ENCODE results near the gene PEX14.

The PEX14 gene

DNA sequence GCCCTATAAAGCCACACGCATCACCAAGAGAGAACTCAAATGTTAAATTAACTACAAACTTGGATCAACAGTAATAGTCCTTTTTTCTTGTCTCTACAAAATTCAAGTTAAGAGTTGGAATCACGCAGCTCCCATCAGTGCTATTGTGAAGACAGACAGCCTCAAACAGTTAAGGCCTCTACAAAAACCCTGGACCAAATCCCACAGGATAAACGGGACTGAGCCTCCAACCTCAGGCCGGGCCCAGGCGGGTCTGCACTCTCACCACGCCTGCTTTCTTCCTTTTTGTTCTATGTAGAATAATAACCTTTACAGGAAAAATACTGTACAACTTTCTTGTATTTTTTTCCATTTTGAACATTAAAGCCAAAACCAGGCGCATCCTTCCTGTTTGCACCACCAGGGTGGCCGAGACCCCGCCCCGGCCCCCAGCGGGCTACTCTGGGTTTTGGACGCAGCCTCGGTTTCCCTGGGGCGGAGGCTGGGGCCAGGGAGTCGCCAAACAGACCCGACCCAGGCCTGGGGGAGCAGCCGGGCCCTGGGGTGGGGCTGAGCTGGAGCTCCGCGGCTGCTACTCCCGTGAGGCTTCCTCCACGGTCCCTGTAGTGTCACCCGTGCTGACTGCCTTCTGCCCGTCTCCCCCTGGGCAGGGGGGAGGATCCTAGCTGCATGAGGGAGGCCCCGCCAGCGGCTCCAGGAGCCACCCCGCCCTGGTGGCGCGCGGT, 163.2 kb downstream of the PEX14 start:
- DNase-seq, result no peak

GRCh38 chr1:10638559-10639005, 163.8 kb downstream of the PEX14 start:
- no peak for DNase-seq

DNA sequence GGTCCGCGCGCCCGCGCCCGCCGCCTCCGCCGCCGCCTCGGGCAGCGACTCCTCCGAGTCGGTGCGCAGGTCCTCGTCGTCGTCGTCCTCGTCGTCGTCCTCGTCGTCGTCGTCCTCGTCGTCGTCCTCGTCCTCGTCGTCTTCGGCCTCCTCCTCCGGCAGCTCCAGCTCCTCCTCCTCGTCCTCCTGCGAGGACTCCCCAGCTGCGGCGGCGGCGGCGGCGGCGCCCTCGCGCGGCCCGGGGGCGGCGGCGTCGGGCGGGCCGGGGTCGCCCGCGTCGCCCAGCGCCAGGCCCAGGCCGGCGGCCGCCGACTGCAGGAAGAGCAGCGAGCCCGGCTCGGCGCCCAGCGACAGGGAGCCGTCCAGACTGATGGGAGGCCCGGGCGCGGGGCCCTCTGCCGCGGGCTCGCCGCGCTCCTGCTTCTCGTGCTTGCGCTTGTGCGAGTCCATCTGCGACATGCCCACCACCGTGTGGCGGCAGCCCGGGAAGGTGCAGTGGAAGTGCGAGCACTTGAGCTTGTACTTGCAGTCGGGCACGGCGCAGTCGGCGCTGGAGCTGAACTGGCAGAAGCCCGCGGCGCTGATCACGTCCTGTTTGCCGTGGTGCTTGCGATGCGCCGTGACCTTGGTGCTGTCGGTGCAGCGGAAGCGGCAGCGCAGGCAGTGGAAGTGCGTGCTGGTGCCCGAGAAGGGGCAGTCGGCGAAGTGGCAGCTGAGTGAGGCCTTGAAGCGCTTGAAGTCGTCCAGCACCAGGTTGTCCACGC, 164.4 kb downstream of the PEX14 start:
- no peak for DNase-seq

DNA sequence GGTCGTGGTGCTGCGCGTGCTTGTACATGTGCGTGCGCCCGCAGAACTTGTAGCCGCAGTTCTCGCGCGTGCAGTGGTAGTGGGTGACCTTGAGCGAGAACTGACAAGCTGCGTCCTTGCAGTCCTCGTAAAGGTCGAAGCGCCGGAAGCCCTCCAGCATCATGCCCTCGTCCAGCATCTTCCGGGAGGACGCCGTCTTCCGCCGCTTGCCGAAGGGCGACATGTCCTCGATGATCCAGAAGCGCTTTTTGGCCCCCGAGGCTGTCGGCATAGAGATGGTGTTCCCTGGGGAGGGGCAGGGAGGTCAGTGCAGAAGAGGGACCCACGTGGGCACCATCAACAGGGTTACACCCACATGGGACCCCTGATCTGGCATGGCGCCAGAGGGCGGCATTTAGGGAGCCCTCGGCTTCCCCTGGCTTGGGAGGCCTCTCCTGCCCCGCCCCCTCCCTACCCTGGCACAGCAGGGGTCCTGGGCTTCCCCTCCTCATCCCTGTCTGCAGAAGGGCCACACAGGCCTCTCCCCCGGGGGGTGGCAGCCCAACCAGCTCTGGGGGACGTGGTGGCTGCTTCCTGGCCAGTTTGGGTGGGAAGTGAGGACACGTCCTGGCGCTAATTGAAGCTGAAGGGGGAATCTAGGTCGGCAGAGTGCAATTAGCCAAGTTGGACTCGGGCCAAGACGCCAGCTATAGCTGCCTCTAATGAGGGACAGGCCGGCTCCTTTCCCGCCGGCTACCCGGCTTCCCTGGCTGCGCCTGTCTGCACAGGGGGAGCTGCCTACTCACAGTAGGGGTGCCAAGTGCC, 165.2 kb downstream of the PEX14 start:
- no peak for DNase-seq

- no peak for DNase-seq
These were observed 166.2 kb downstream of the PEX14 start for GRCh38 chr1:10640843-10641553.

DNA sequence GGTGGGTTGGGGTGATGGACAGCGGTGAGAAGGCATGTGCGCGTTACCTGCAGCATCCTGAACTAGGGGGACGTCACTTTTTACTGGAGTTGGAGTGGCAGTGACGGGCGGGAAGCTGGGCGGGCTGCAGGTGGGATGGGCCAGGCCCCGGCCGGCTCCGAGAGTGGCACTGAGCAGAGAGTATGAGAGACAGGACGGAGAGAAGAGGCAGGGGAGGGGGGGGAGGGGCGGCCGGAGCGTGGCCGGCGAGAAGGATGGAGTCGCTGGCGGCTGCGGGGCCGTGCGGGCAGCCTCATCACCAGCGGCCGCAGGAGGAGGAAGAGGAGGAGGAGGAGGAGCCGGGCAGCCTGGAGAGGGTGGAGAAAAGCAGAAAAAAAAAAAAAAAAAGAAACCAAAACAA, 167.2 kb downstream of the PEX14 start:
- no peak for DNase-seq

- DNase-seq, result no peak
These were observed 167.8 kb downstream of the PEX14 start for GRCh38 chr1:10642403-10643080.

DNA sequence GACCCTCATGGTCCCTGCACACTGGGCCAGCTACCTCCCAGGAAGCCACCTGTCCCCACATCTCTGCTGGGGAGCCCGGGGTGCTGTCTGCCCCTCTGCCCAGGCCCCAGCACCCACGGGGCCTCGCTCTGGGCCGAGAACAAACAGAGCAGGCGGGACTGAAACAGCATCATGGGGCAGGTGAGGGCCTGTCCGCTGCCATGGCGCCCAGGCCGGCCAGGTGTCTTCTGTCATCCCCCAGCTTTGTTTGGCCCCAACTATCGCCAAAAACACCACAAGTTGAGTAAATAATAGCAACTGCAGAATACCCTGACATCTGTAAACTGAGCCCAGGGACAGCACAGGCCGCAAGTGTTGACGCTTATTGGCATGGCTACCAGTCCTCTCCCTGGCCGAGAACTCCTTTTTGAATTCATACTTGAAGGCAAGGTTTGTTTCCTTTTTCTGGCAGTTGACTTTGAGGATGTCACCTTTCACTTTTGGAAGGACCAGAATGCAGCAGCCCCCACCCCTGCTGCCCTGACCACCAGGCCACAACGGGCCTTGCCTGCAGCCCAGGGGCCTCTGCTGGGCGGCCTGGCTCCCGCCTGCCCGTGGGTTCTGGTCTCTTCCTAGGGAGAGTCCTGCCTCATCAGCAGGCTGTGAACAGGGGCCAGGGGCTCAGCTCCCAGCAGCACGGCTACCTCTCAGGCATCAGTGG, 169.0 kb downstream of the PEX14 start:
- DNase-seq, result no peak

GRCh38 chr1:10644307-10645128, 169.8 kb downstream of the PEX14 start:
- DNase-seq, result no peak

- no peak for DNase-seq
These were observed 171.7 kb downstream of the PEX14 start for GRCh38 chr1:10646347-10646861.

GRCh38 chr1:10647414-10648170, 172.8 kb downstream of the PEX14 start:
- no peak for DNase-seq

DNA sequence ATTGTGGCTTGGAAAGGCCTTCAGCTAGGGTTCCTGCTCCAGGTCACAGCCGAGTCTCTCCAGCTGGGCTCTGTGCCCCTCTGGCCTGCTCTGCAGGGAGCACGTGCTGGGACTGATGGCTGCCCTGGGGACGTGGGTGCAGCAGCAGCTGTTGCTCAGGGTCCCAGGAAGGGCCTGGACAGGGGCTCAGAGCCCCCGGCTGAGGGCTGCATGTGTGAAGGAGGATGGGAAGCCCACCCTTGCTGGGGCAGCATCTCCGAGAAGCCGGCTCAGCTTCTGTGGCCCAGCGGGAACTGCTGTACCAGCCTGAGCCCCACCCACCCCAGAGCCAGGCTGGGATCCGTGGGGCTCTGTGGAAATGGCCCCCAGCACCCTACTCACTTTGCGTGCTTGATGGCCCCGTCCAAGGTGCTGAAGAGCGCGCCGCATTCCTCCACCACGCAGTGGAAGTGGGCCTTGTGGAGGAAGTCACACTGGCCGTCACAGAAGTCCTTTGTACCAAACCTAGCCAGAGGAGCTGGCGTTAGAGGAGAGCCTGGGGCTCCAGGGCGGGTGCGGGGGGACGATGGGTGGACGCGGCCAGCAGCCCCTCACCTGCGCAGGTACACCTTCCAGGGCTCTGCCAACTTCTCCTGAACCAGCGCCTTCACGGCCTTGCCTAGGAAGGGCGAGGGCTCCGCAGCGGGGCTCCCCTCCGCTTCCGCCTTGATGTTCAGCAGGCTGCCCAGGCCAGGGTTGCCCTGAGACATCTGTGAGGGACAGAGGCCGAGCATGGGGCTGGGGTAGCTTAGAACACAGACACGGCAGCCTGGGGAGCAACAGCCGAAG, 174.2 kb downstream of the PEX14 start:
- DNase-seq, result no peak

- no peak for DNase-seq
These were observed 174.9 kb downstream of the PEX14 start for GRCh38 chr1:10649517-10650201.

DNA sequence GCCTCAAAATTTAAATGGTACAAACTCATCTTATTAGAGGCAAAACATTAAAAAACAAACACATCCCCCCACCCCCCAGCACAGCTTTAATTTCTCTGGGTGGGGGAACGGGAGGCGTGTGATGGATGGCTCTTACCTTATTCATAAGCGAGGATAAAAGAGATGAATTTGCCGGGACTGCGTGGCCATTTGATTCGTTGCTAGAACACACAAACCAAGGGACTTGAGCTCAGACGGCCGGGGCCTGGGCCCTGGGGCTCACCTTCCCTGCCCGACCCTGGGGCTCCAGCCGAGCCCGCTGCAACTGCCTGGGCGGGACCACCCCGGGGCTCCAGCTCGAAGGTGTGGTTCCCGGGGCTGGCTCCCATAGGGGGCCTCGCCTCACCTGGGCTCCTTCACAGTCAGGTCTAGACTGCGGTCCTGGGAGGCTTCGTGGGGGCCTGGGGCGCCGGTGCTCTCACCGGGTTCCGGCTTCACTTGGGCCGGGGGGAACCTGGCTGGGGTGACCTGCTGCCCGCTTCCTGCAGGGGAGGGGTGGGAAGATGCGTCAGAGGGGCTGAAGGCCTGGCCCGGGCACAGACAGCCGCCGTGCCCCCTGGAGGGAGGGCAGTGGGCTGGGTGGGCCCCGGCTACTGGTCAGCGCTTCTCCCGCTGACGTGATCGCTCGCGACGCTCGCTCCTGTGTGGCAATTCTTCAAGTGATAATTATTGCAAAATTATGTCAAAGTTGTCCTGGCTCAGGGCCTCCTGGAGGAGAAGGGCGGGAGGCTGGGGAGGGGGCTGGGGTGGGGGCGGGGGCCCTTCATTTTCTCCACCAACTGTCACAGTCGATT, 176.0 kb downstream of the PEX14 start:
- no peak for DNase-seq

DNA sequence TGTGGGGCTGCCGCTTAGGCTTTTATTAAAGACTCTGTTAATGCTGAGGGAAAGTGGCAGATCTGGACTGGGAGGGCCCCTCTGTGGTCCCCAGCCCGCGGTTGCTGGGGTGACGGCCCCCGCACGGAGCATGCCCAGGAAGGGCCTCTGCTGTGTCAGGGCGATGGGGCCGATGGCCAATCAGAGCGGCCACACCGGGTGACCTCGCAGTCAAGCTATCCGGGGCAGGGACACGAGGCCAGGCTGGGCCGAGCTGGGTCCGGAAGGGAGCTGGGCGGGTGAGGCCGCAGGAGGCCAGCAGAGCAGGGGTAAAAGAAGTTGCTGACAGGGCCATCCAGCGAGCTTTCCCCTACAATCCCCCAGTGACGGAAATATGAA, 176.6 kb downstream of the PEX14 start:
- no peak for DNase-seq

DNA sequence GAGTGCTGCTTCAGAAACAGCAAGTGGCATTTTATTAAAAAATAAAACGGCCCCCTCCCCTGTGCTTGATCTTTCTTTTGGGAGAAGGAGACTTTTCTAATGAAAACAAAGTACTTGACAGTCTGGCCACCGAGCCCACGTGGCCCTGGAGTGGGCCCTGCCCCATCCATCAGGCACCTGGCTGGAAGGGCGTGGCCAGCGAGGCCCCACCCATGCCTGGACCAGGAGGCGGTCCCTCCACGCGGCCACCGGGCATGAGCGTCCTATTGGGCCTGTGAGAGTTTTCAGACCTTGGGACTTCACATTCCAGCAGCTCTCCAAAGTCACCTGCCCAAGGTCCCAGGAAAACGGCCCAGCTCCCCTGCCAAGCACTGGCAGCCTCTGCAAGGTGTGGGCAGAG, 177.0 kb downstream of the PEX14 start:
- DNase-seq, result no peak

DNA sequence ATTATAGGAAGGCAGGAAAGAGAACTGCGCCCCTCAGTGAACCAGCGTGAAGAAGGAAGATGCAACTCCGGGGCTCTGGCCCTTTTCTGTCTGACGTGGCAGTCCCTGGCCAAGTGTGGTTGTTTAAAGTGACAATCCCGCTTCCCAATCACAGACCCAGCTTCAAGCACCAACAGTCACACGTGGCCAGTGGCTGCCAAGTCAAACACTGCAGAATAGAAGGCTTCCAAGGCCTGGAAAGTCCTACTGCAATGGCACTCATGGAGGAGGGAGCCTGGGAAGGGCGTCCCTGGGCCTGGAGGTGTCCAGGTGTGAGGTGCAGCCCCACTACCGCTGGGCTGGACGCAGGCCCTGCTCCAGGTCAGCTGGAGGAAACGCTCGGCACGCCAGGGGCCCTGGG, 177.9 kb downstream of the PEX14 start:
- no peak for DNase-seq
